ENCODE results near the gene FRMPD2. TPM values are rescaled to one million over a fixed set of nuclear protein-coding genes. Genes with fewer than 3 reads are reported as not detected.
A peak's percentile ranks its signal among the peaks of the same experiment; 100 is the strongest.
"Not testable (repeated sequence)": the region's sequence is repeated elsewhere in the genome, so short reads cannot be mapped to it uniquely, and the experiment has no call there.

The FRMPD2 gene
- polyA plus RNA-seq, 1 donor = 0.63 TPM

GRCh38 chr10:48234787-48235186, 39.7 kb downstream of the FRMPD2 start:
- no peak for DNase-seq

GRCh38 chr10:48234295-48234694, 40.2 kb downstream of the FRMPD2 start:
- DNase-seq = no peak

GRCh38 chr10:48233559-48234005, 40.9 kb downstream of the FRMPD2 start:
- DNase-seq = no peak

GRCh38 chr10:48232717-48233447, 41.6 kb downstream of the FRMPD2 start:
- DNase-seq = no peak

GRCh38 chr10:48231699-48232315, 42.7 kb downstream of the FRMPD2 start:
- no peak for DNase-seq

GRCh38 chr10:48231178-48231577, 43.3 kb downstream of the FRMPD2 start:
- no peak for DNase-seq

- DNase-seq = no peak
These were observed 47.3 kb downstream of the FRMPD2 start for GRCh38 chr10:48227213-48227612.

- DNase-seq = no peak
These were observed 49.4 kb downstream of the FRMPD2 start for GRCh38 chr10:48224979-48225560.

- DNase-seq = no peak
These were observed 50.2 kb downstream of the FRMPD2 start for GRCh38 chr10:48224296-48224695.

GRCh38 chr10:48221814-48222213, 52.7 kb downstream of the FRMPD2 start:
- no peak for DNase-seq

GRCh38 chr10:48221031-48221430, 53.5 kb downstream of the FRMPD2 start:
- DNase-seq = not testable (repeated sequence)

GRCh38 chr10:48219194-48219593, 55.3 kb downstream of the FRMPD2 start:
- DNase-seq = no peak

- DNase-seq = no peak
These were observed 57.8 kb downstream of the FRMPD2 start for GRCh38 chr10:48216744-48217143.

- no peak for DNase-seq
These were observed 58.3 kb downstream of the FRMPD2 start for GRCh38 chr10:48216204-48216505.

GRCh38 chr10:48215486-48216203, 58.9 kb downstream of the FRMPD2 start:
- peak; percentile 32 for DNase-seq

GRCh38 chr10:48214716-48215485, 59.6 kb downstream of the FRMPD2 start:
- DNase-seq = no peak

- DNase-seq = no peak
These were observed 61.4 kb downstream of the FRMPD2 start for GRCh38 chr10:48213047-48213446.

GRCh38 chr10:48211777-48212176, 62.7 kb downstream of the FRMPD2 start:
- DNase-seq = no peak

GRCh38 chr10:48210966-48211365, 63.5 kb downstream of the FRMPD2 start:
- no peak for DNase-seq

GRCh38 chr10:48210391-48210790, 64.1 kb downstream of the FRMPD2 start:
- DNase-seq = no peak

- no peak for DNase-seq
These were observed 65.3 kb downstream of the FRMPD2 start for GRCh38 chr10:48209241-48209640.

- DNase-seq = no peak
These were observed 66.6 kb downstream of the FRMPD2 start for GRCh38 chr10:48207853-48208252.

All from left kidney (tissue), 2 donors.